NCI-H146 (cell line): ENCODE data around the gene TIMM22.

ENCODE experiments used
- DNase-seq: peaks from one replicate; lab custom pipeline; 2025; lab: John Stamatoyannopoulos, UW

TIMM22 gene

DNA sequence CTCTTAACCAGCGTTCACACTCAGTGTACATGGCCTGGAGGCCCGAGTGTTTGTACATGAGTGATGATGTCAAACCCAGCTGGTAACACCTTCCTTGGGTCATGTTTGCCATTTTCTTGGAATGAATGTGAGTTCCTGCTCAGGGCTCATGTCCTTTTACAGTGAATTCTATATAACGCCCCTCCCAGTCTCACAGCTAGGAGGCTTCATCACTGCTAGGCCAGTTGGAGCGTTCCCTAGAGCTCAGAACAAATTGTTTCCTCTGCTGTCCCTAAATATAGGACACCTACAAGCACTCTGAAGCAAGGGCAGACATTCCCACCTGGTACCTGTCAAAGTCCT lies 5.5 kb downstream of the TIMM22 start:
- DNase-seq: no peak

DNA sequence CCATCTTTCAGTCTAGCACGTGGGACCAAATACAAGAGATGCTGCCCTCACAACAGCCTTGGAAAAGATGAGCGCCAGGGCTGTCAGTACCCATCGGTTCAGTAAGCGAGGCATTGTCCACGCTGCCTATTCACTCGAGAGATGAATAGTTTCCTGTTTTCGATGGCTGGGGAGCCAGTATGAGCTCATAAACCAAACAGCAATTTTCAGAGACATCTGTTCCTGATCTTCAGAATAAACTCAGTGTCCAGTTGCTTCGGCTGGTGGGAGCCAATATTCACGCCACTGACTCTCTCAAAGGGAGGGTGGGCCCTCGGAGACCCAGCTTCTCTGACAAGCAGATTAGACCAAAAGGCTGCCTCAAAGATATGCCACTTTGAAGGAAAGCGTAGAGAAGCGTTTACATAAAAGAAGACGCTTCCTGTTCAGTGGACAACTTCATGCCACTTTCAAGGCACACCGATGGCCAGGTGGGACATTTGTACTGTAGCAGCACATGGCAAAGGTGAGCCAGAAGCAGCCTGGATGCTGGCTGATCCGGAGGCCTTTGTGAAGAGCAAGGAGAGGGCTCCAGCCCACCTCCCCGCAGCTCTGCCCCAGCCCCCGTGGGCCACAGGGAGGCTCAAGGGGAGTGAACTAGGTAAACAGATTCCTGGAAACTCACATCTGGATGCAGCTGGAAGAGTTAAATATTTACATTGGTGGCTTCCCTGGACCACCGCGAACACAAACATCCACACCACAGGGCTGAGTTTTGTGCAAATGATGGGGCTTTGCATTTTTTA lies 6.0 kb downstream of the TIMM22 start:
- peak; percentile 13 for DNase-seq

DNA sequence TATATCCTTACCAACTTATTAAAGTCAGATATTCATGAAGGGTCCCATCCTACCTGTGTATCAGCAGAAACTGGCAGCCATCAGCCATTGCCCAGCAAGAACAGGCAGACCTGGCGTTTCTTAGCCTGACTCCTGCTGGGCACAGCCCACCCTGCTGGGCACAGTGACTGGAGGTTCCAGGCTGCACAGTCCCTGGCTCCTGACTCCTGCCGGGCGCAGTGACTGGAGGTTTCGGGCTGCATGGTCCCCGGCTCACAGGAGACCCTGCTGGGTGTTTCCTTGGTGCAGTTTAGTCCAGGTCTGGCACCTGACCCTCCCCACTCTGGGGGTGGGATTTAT lies 6.7 kb downstream of the TIMM22 start:
- no peak for DNase-seq

DNA sequence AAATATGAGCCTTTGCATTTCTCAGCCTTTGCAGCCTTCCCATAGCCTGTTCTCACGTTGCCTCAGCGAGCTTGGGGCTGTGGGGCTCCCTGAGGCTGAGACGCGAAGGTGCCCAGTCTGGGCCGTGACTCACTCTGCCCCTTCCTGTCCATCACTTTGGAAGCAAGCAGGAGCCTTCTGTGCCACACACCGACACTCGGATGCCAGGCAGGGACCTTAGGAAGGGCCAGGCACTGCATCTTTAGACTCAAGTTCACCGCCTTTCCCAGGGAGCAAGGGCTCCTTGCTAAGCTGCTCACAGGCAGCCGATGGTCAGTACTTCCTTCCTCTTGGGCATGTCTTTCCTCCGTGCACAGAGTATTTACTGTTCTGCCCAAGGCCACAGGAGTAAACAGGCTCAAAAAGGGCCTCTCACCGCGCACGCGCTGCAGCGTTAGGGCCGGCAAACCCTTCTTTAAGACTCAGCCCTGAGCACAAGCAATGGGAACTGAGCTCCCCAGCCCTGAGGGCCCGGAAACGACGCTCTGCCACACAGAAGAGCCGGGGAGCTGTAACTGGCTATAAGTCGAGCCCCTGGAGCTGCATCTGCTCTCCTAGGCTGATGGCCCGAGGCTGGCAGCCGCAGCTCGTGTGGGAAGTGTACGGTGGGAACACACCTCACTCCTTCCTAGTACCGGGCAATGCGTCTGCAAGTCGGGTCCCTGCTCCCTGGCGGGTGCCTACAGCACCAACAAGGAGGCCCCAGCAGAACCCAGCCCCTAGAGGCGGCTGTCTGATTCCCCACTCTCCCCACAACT lies 7.2 kb downstream of the TIMM22 start:
- DNase-seq: no peak

DNA sequence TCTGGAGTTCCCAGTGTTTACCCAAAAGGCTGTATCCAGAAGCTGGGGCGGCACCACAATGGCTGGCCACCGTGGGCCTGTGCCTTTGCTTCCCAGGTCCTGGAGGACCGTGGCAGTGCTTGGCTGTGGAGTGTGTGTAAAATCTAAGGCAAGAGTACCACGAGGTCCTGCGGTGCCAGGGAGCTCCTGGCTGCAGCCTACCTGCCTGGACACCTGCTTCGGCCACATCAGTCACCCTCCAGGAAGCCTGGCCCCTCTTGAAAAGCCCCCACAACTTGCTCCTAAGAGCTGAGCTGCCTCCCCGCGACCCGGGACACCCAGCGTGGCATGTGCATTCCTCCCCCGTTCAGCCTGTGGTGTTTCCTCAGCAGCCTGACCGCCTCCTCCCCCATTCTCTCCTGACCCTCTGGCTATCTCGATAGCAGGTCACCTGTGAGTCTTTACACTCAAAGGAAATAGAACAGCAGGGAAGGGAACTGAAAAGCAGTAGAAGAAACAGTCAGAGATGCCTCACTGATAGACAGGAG lies 7.9 kb downstream of the TIMM22 start:
- DNase-seq: no peak

DNA sequence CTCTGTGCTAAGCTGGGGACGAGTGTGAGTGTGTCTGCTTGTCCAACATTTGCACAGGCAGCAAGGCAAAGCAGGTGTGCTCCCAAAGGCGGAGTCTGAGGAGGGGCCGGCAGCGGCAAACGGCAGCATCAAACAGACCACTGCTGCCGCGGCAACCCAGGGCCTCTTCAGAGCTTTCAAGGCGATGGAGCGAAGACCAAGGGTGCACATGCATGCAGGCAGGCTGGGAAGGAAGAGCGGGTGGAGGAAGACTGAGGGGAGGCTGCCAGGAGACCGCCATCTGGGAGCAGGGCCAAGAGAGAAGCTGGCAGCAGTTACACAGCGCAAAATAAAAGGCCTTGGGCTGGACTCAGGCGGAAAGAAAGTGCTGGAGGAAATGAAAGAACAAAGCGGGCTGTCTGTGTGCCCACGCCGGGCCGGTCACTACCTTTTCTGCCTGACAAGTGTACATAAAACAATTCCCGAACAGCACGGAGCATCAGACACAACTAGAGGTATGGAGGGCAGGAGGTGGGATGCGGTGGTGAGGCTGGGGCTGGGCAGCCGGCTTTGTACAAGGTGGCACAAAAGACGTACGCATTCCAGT lies 8.5 kb downstream of the TIMM22 start:
- DNase-seq: no peak

DNA sequence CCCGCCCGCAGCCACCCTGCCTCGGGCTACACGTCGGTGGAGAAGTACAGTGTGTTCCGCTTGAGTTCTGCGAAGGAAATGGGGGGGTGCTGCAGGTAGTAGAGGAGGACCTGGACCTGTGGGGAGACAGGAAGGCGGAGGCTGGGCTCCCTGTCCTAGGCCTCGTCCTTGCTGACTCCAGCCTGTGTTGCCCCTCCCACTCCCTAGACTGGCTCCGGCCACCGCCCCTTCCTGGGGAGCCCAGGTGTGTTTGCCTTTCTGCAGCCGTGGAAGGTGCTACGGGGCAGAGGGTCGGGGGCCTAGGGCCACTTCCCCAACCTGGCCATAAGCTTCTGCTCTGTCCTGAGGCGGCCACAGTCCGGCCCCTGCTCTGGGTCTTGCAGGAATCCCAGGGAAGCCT lies 9.1 kb downstream of the TIMM22 start:
- DNase-seq: no peak

DNA sequence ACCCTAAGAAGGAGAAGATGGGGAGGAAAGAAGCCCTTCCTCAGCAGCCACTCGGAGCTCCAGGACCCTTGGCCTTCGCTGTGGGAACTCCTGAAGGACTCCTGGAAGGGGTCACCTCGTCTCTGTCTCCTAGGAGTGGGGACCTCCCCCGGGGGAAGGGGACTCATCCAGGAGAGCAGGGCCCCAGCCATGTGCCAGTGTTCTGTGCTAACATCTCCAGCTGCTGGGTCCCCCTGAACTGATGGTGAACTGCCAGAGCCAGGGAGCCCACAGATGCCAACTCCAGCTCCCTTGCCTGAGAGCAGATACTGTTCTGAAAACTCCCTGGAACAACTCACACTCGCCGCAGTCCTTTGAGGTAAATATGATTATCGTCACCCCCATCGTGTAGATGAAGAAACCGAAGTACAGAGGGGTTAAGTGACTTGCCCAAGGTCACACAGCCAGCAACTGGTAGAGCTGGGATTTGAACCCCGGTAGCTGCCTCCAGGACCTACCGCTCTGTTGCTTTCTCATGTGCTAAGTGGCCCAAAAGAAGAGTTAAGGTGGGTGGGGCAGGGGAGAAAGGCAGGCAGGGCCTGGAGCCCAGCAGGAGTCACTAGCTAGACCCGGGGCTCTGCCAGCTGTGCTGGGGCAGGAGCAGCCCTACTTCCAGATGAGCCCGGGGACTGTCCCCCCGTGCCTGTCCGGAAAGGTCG lies 10.5 kb downstream of the TIMM22 start:
- no peak for DNase-seq

DNA sequence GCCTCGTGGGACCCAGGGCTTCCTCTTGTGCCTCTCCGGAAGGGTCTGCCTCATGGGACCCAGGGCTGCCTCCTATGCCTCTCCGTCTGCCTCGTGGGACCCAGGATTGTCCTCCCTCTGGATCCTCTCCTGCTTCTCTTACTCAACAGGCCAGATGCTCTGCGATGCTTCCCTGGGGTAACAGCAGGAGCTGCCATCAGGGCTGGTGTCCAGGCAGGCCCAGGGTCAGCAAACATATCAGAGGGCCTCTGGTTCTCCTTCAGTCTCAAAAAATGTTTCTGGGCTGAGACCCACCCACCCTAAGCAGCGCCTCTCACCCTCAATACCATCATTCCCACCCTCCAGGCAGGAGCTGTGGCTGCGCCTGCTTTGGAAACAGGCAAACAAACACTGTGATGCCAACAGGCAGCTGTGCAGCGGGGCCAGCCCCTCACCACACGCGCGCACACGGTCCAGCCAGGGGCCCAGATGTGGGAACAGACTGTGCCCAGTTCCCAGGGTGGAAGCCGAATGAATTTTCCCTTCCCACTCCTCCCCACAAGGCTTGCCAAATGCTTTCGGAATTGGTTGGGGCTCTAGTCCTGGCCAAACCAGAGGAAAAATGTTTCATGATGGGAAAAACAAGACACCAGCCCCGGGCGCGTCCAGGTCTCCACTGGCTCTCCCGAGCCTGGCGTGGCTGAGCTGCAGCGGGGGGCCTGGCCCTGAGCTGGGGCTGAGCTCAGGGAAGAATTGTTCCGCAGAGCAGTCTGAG lies 11.3 kb downstream of the TIMM22 start:
- no peak for DNase-seq

DNA sequence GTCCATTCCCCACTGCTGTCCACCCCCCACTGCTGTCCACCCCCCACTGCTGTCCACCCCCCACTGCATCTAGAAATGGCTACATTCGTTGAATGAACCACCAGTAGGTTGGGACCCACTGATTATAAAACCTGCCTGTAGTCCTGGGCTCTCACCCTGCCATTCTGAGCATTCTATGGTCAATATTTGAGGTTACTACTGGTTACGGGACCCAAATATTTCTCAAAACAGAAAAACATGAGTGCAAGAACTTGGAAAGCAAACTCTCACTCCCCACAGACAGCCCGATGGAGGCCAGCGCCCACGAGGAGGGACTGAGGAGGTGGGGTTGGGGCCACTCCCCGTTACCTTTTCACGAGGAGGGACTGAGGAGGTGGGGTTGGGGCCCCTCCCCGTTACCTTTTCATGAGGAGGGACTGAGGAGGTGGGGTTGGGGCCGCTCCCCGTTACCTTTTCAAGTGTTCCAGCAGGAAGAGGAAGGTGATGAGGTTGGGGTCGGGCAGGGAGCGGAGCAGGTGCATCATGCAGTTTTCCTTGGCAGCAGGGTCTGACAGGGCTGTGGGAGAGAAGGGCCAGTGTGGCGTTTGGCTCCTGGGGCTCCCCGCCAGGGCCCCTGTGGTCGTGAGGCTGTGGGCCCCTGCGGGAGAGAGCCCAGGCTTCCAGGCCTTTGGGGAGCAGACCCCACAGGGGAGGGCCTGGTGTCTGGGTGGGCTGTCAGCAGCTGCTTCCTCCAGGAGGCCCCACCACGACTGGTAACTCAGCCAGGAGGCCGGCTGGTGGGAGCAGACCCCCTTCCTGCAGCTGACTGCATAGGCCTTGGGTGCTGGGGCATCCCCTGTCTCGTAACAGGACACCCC lies 12.5 kb downstream of the TIMM22 start:
- DNase-seq: no peak

DNA sequence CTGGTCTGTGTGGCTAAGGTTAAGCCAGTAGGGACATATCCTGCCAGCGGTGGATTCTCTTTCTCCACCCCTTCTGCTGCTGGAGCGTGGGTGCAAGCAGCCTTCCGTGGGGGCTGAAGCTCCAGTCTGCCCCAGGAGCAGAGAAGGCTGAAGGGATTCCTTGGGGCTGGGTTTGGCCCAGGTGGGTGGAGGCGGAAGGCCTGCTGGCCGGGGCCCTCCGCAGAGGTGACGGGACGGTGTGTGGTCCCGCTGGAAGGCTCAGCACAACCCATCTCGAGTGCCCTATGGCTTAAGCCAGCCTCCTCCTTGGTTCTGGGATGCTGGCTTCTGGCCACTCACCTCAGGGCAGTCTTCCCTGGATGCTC lies 13.1 kb downstream of the TIMM22 start:
- DNase-seq: no peak

DNA sequence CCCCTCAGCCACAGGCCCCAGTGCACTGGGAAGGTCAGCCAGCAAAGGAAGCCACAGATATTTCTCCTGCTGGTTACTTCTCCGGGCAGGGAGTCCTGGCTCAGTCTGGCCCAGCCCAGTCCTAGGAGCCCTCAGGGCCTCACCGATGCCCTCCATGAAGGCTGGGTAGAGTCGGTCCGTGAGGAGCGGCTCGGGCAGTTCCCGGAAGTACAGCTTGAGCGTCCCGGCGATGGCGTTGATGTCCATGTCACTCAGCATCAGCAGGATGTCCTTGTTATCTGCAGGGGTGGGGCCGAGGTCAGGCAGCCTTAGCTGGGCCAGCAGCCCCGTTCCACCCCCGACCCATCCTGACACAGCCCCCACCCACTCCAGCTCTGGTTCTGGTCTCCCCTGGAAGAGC lies 13.7 kb downstream of the TIMM22 start:
- no peak for DNase-seq

DNA sequence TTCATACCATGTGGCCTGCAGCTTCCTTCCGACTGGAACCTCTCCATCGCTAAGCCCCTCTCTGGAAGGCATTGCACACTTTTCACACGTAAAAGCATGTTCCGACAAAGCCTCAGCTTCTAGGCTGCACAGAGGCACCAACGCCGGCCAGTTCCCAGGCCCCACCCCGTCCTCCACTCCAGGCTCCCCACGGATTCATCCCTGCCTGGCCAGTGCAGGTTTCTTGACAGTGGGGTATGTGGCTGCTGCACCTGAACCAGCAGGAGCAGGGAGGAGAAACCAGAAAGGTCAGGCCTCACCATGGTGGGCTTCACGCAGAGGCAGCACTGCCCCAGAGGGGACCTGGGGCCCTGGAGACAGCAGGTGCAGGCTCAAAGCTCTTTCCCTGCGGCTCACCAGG lies 14.2 kb downstream of the TIMM22 start:
- DNase-seq: no peak

DNA sequence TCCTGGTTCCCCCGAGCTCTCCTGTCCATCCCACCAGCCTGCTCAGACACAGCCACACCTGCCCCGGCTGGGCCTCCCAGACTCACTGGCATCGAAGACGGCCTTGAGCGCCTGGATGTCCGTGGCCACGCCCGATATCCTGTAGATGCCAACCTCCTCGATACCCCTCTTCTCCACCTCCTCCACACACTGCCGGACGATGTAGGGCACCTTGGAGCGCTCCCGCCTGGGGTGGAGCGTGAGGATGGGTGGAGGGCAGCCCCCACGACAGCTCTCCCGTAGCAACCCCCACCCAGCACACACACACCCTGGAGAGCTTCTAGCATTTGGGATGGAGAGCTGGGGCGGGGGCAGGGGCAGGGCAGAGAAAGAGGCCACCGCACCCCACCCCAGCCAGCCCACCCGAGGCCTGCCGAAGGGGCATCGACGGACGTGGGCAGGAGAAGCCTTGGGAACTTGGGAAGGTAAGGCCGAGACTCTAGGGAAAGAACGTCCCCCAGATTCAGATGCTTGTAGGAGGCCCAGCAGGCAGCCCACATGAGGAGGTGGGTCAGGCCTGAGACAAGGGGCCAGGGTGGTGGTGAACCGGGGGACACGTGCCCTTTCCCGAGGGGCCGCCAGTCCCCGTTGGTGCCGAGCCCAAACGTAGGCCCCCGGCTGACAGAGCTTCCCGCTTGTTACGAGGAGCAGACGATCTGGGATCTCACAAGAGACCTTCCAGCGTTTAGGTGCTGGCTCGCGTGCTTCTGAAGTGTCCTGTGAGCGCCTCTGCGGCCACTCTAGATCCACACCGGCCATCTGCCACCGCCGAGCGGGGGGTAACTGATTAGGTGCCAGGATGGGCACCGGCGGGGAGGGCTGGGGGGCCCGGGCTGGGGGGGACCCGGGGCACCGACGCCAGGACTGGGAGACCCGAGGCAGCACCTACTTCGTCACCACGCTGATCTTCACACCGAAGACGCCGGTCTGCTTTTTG lies 15.1 kb downstream of the TIMM22 start:
- no peak for DNase-seq

DNA sequence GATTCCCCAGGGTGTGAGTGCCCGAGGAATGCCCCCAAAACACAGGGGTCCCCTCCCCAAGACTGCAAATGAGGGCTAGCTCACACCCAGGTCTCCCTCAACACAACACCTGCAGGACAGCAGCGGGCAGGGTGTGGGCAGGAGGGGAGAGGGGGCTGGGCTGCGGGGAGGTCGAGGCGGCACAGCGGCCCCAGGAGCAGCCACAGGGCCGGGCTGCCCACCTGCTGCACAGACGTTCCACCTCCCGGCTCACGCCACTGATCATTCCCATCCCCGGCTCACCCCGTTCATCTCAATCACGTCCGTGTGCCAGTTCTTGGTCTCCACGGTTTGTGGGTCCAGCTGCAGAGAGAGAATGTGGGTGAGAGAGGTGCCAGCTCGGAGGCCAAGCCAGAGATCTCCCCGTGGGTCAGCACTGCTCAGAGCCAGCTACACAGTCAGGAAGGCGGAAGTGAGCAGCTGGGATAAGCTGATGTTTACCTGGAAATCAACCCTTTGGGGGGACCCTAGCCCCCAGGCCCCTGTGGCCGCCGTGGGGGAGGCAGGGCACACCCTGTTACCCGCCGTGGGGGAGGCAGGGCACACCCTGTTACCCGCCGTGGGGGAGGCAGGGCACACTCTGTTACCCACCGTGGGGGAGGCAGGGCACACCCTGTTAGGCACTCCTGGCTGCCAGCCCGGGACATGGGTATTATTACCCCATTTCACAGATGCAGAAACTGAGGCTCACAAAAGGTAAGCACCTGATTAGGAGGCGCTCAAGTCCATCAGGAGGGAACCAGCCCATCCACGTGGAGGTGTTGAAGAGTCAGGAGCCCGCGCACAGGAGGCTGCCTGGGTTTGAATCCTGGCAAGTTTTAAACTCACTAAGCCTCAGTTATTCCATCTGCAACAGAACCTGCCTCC lies 16.1 kb downstream of the TIMM22 start:
- DNase-seq: no peak

DNA sequence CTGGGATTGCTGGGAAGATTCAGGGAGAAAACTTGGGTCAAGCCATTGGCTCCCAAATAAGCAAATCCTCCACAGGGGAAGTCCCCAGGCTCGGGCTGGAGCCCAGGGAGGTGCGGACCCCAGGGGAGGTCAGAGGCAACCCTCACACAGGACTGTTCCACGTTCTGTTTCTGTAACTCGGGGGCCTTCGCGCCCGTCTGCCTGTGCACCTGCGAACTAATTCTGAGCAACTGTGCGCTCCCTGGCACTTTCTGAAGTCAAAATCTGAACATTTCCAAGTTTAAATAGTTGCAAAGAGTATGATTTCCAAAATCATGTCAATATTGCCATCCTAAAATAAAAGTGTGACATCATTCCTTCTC lies 16.8 kb downstream of the TIMM22 start:
- no peak for DNase-seq

DNA sequence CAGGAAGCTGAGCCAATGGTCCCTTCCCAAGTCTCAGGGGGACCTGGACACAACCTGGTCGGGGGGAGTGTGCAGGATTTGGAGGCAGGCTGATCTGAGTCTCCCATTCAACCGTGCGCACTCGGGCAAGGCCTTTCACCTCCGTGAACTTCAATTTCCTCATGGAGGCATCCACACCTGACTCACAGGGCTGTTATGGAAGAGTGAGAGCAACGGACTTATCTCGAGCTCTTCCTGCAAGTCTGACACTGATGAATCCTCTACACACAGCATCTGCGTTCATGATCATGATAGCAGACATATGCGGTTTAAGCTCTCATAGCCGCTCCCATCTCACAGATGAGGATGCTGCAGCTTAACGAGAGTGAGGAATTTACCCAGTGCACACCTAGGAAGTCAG lies 21.6 kb downstream of the TIMM22 start:
- DNase-seq: no peak

DNA sequence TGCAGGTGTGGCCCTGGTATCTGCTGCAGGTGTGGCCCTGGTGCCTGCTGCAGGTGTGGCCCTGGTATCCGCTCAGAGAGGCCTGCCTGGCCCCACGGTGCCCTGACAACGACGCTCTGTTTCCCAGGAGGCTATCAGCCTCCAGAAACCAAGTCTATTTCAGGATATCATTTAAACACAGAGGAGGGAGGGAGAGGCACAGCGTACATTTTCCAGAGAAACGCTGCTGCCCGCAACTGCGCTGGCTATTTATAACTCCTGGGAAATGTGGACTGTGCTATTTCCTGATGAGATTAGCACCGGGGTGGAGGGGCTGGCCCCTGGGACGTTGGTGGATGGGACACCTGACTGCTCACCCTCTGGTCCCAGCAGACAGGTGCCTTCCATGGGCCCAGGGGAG lies 22.5 kb downstream of the TIMM22 start:
- no peak for DNase-seq

DNA sequence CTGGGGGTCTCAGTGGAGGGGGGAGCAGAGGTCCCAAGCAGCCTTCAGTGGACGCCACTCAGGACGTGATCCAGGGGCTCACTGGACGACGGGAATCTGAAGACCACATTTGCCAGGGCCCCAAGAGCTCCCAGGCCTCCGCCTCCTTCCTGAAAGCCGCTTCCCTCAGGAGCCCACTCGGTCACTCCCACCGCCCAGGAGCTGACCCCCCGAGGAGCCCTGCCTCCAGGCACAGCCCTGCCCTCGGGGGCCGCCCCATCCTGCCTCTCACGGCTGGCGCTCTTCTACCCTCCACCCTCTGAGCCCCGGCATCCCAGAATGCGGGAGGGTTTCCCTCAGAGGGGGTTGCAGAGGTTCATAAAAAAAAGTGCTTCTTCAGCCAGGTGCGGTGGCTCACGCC lies 24.2 kb downstream of the TIMM22 start:
- DNase-seq: no peak
